GM21619 (cell line): ENCODE data around the gene PTPN11.
"Not testable (repeated sequence)": the region's sequence is repeated elsewhere in the genome, so short reads cannot be mapped to it uniquely, and the experiment has no call there.

ENCODE experiments used
- ATAC-seq: cut with Tn5 transposase; IDR thresholded peaks from one replicate; pipeline ENCODE4 v1.9.1; 2021; ENCODE audit not compliant: unreplicated experiment

Gene PTPN11

DNA sequence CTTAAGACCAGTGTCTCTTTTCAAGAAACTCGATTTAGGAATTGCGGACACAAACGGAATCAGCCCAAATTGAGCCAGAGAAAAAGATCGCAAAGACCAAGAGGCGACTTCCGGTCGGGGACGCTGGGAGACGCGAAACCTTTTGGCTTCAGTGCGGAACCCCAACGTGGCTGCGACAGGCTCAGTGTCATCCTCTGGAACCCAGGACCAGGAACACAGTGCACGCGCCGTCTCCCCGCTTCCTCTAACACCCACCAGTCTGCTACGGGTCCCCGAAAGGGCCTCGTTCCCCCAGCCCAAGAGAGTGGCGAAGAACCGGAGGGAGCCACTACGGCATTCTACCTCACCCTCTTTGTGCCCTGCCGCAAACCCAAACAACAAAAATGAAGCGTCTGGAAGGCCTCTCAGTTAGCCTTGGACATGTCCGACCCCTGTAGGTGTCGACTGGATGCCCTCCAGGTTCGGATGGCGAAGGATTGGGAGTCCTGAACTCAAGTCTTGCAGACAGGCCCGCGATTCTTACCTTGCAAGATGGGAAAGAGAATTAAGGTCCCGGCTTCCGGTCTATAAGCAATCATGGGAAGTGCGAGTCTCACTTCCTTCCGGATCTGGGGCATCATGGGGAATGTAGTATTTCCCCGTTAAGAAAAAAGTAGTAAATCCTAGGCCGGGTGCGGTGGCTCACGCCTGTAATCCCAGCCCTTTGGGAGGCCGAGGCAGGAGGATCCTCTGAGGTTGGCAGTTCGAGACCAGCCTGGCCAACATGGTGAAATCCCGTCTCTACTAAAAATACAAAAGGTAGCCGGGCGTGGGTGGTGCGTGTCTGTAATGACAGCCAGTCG, 9.5 kb upstream of the PTPN11 start, which contains the start of gene RPL6:
Gene RPL6, minus strand, starts transcription at position 542 of the 842 bp plus-strand sequence. CDS start 949 bp downstream, outside the sequence.
- ATAC-seq = peak; percentile 88

DNA sequence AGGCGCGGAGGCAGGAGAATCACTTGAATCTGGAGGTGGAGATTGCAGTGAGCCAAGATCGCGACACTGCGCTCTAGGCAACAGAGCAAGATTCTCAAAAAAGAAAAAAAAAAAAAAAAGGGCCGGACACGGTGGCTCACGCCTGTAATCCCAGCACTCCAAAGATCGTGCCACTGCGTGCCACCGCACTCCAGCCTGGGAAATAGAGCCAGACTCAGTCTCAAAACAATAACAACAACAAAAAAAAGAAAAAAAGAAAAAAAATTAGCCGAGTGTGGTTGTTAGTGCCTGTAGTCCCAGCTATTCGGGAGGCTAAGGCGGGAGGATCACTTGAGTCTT, 8.9 kb upstream of the PTPN11 start:
- ATAC-seq = no peak

GRCh38 chr12:112413855-112414625, 4.7 kb upstream of the PTPN11 start:
- no peak for ATAC-seq

- not testable (repeated sequence) for ATAC-seq
These were observed 3.3 kb upstream of the PTPN11 start for GRCh38 chr12:112415457-112415856.

GRCh38 chr12:112418273-112418607, 507 bp upstream of the PTPN11 start:
- ATAC-seq = peak; percentile 22

DNA sequence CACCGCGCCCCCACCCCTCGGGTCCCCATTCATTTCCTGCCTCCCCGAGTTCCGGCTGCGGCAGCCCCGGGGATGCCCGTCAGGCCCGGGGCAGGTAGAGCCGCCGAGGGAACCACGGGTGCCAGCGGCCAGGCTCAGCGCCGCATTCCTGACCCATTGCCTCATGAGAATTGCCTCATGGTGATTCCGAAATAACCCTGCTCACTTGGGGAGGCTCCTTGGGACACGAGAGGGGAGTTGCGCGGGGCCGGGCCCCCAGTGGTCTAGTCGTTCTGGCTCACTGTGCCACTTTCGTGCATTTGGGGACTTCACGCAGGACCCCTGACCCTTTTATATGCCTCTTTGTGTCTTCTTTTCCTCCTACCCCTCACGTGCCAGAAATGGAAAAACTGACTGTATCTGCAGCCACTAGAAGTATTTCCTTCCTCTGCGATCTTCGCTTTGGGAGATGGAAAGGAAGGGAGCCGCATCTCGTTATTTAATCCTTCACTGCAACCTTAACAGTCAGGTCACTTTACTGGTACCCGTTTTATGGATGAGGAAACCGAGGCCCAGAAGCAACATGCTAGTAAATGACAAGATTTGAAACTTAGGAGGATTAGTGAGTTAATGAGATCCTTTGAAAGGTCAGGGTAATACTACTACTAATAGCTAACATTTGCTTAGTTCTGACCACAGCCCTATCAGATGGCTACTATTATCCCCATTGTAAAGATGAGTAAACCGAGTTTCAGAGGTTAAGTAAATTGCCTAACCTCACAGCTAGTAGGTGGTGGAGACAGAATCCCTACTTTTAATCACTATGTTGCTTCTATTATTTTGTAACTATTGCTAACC, 768 bp downstream of the PTPN11 start:
- peak; percentile 43 for ATAC-seq

GRCh38 chr12:112420740-112421139, 2.0 kb downstream of the PTPN11 start:
- no peak for ATAC-seq

DNA sequence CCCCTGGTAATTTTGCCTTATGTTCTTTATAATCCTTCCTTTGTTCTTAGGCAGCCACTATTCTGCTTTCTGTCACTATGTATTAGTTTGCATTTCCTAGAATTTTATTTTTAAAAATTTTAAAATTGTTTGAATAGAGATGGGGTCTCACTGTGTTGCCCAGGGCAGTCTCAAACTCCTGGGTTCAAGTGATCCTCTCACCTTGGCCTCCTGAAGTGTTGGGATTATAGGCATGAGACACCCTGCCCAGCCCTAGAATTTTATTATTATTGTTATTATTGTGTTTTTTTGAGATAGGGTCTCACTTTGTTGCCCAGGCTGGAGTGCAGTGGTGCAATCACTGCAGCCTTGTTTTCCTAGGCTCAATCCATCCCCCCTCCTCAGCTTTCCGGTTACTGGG, 2.6 kb downstream of the PTPN11 start:
- no peak for ATAC-seq

DNA sequence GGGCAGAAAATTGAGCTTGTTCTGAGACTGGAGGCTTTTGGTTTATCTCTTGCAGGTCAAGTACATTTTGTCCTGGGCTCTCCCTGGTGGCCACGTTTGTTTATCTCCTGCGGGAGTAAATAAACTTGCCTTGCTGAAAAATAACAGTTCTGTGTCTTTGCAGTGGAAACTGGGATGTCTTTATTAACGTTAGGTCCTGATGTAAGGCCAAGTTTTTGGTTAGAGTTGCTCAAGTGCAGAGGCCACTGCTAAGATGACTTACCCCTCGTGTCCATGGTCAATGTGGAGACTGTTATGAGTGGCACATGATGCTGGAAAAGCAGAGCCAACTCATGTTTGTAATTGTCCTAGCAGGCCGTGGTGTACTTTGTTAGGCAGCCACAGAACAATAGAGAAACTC, 3.8 kb downstream of the PTPN11 start:
- no peak for ATAC-seq

DNA sequence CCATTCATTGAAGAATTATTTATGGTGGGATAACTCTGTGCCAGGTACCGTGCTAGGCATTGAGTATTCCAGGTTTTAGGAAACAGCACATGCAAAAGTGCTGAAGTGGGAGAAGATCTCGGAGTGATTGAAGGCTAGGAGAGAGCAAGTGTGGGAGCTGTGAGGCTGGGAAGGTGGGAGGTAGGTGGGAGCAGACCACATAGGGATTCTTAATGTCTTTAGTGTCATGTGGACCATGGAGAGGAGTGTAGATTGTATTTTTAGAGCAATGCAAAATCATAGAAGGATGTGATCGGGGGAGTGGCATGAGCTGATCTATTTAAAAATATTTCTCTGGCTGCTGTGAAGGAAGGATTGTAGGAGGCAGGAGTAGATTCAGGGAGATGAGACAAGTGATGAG, 5.4 kb downstream of the PTPN11 start:
- no peak for ATAC-seq

DNA sequence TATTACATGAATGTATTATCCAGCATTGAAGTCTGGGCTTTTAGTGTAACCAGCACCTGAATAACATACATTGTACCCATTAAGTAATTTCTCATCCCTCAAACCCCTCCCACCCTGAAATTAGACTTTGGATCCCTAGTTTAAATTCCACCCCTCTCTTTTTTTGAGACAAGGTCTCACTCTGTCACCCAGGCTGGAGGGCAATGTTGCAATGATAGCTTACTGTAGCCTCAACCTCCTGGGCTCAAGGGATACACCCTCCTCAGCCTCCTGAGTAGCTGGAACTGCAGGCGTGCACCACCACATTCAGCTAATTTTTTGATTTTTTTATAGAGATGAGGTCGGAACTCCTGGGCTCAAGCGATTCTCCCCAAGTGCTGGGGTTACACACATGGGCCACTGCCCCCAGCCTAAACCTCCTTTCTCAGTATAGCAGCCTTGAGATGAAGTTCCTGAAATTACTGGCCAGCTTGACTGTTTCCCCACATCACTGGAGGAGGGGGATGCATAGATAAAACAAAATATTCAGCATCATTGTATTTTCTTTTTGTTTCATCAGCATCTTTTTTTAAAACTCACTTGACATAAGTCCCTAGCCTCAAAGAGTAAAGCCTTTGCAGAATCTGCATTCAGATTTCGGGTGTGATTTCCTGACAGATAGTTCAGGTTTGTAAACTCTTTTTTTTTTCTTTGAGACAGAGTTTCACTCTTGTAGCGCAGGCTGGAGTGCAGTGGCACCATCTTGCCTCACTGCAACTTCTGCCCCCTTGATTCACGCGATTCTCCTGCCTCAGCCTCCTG, 7.0 kb downstream of the PTPN11 start:
- no peak for ATAC-seq

DNA sequence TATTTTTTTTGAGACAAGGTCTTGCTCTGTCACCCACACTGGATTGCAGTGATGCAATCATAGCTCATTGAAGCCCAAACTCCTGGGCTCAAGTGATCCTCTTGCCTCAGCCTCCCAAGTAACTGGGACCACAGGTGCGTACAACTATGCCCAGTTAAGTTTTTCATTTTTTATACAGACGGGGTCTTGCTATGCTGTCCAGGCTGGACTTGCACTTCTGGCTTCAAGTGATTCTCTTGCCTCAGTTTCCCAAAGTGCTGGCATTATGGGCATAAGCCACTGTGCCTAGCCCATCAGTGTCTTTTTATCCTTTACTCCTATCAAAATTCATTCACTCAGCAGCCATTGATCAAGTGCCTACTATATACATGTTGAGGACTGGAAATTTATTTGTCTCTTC, 9.0 kb downstream of the PTPN11 start:
- no peak for ATAC-seq

GRCh38 chr12:112430929-112431328, 12.2 kb downstream of the PTPN11 start:
- ATAC-seq = no peak

DNA sequence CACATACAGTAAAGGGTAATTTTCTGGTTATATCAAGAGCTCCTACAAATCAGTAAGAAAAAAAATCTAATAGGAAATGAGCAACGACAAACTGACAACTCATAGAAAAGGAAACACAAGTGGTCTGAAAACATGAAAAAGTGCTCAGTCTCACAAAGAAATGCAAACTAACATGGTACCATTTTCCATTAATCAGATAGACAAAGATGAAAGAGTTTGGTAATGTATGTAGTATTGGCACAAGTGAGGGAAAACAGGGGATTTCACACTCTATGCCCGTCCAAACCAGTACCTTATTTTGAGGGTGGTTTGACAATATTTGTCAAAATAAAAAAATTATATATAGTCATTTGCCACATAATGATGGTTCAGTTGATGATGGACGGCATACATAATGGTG, 13.2 kb downstream of the PTPN11 start:
- ATAC-seq = no peak

DNA sequence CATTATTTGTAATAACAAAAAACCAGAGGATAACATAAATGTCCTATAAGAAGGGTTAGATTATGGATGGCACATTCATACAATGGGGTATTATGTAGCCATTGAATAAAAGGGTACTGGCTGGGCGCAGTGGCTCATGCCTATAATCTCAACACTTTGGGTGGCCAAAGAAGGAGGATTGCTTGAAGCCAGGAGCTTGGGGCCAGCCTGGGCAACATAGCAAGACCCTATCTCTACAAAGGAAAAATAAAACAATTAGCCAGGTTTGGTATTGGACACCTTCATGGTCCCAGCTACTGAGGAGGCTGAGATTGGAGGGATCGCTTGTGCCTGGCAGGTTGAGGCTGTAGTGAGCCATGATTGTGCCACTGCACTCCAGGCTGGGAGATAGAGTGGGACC, 14.8 kb downstream of the PTPN11 start:
- ATAC-seq = no peak

DNA sequence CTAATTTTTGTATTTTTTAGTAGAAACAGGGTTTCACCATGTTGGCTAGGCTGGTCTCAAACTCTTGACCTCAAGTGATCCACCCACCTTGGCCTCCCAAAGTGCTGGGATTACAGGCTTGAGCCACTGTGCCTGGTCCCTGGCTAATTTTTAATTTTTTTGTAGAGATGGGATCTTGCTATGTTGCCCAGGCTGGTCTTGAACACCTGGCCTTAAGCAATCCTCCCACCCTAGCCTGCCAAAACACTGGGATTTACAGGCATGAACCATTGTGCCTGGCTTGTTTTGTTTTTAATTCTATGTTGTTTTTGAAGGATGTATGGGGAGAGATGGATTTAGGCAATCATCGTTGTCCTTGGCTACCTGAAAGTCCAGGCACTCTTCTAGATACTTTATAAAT, 19.9 kb downstream of the PTPN11 start:
- not testable (repeated sequence) for ATAC-seq

DNA sequence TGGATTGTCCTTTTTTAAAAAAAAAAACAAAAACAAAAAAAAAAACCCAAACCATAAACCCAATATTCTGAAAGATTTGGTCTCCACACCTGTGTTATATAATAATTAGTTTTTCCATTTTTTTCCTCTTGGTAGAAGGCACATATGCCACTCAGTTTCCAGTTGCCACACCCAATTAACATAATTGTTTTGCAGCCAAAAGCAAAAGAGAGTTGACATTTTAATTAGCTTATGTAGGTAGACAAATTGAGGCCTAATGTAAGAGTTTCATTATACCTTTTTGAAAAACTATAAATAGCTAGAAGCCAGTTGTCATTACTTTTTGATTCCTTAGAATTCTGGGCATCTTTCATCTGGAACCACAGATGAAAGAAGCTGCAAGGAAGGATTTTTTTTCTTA, 21.0 kb downstream of the PTPN11 start:
- no peak for ATAC-seq

GRCh38 chr12:112440653-112441052, 21.9 kb downstream of the PTPN11 start:
- ATAC-seq = not testable (repeated sequence)

- no peak for ATAC-seq
These were observed 25.2 kb downstream of the PTPN11 start for GRCh38 chr12:112443916-112444315.

DNA sequence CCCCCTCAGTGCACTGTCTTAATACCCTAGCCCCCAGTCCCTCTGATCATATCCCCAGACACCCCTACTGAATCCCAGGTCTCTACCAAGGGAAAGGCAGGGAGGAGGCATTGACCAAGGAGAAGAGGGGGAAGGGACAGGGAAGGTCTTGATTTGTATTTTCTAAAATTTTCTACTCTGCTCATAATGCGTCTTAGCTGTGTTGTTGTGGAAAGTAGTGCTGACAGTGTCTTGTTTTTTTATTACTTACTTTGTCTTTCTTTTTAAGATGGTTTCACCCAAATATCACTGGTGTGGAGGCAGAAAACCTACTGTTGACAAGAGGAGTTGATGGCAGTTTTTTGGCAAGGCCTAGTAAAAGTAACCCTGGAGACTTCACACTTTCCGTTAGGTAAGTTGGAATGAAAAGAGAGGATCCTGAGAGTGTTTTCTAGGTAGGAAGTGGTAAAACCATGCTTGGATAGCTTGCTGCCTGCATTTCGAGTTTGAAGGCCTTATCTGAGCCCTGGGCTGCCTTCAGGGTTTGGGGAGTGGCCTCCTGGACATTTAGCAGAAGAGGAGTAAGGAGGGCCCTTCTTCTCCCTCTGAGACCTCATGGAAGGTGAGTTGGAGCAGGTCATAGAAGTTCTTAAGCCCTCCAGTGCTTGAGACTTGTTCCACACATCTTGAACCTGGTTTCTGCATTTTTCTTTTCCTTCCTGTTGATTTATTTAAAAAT, 27.4 kb downstream of the PTPN11 start:
- ATAC-seq = no peak
